Stimulated activated CD8-positive, alpha-beta memory T cell treated with anti-CD3 and anti-CD28 coated beads, Interleukin-15, amount 100 ng/mL, for 24 hours (primary cell): Measurements from ENCODE around the gene NUBPL.
"Not testable (repeated sequence)": the region's sequence is repeated elsewhere in the genome, so short reads cannot be mapped to it uniquely, and the experiment has no call there.

Experiments used
- DNase-seq: peaks from one replicate; pipeline ENCODE4 v3.0.0-alpha.2; 2020; ENCODE audit warnings: low read depth

NUBPL gene

GRCh38 chr14:31677630-31678029 is 116.4 kb downstream of the NUBPL start:
- DNase-seq: no peak

GRCh38 chr14:31678421-31679249 is 117.4 kb downstream of the NUBPL start:
- no peak for DNase-seq

- no peak for DNase-seq
Measured at GRCh38 chr14:31682768-31683167, 121.6 kb downstream of the NUBPL start.

- DNase-seq: no peak
Measured at GRCh38 chr14:31687726-31688125, 126.5 kb downstream of the NUBPL start.

GRCh38 chr14:31690056-31690455 is 128.9 kb downstream of the NUBPL start:
- DNase-seq: no peak

GRCh38 chr14:31692376-31692781 is 131.2 kb downstream of the NUBPL start:
- DNase-seq: no peak

- DNase-seq: no peak
Measured at GRCh38 chr14:31696378-31696777, 135.2 kb downstream of the NUBPL start.

- DNase-seq: no peak
Measured at GRCh38 chr14:31699809-31700208, 138.6 kb downstream of the NUBPL start.

GRCh38 chr14:31700282-31701074 is 139.3 kb downstream of the NUBPL start:
- DNase-seq: no peak

- DNase-seq: no peak
Measured at GRCh38 chr14:31702130-31702529, 140.9 kb downstream of the NUBPL start.

GRCh38 chr14:31703056-31703455 is 141.9 kb downstream of the NUBPL start:
- no peak for DNase-seq

- no peak for DNase-seq
Measured at GRCh38 chr14:31705731-31706130, 144.5 kb downstream of the NUBPL start.

GRCh38 chr14:31708661-31709060 is 147.5 kb downstream of the NUBPL start:
- DNase-seq: not testable (repeated sequence)

- no peak for DNase-seq
Measured at GRCh38 chr14:31712244-31713127, 151.3 kb downstream of the NUBPL start.

- DNase-seq: no peak
Measured at GRCh38 chr14:31716208-31716607, 155.0 kb downstream of the NUBPL start.

- no peak for DNase-seq
Measured at GRCh38 chr14:31717294-31718085, 156.3 kb downstream of the NUBPL start.

GRCh38 chr14:31718585-31718984 is 157.4 kb downstream of the NUBPL start:
- DNase-seq: no peak

- no peak for DNase-seq
Measured at GRCh38 chr14:31718985-31719384, 157.8 kb downstream of the NUBPL start.

GRCh38 chr14:31726337-31726736 is 165.1 kb downstream of the NUBPL start:
- DNase-seq: no peak

- DNase-seq: no peak
Measured at GRCh38 chr14:31727797-31728196, 166.6 kb downstream of the NUBPL start.

GRCh38 chr14:31740688-31741087 is 179.5 kb downstream of the NUBPL start:
- no peak for DNase-seq
